HG03280 (cell line): Measurements from ENCODE around the gene MAEA.
"Not testable (repeated sequence)": the region's sequence is repeated elsewhere in the genome, so short reads cannot be mapped to it uniquely, and the experiment has no call there.

Experiments
- ATAC-seq: cut with Tn5 transposase; IDR thresholded peaks from one replicate; pipeline ENCODE4 v1.9.1; 2021; ENCODE audit warnings: mild to moderate bottlenecking, moderate library complexity; ENCODE audit not compliant: unreplicated experiment

MAEA gene

GRCh38 chr4:1318488-1319213 lies 29.0 kb downstream of the MAEA start:
- no peak for ATAC-seq

GRCh38 chr4:1321486-1321885 lies 31.8 kb downstream of the MAEA start:
- no peak for ATAC-seq

DNA sequence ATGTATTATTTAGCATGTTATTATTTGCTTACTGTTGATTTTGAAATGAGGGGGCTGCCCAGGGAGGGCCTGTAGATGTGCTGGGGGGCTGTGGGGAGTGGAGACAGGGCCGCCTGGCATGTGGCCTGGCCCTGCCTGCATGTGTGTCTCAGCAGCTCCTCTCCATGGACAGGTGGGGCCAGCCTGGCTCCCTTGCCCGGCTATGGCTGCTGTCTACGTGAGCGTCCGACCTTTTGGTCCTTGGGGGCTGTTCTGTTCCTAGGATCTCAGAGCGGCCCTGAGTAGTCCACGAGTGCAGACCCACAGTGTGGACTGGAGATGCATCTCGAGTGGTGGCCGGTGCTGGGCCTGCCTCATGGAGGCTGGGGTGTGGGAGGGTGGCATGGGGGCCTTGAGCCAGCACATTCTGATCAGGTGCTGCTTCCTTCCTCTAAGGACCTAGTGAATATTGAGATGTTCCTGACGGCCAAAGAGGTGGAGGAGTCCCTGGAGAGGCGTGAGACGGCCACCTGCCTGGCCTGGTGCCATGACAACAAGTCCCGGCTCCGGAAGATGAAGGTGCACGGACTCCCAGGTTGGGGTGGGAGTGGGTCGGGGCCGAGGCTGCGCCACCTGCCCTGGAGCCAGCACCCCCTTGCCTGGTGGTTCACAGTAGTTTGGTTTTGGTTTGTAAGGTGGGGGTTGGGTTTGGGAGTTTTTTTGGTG lies 32.4 kb downstream of the MAEA start:
- ATAC-seq = no peak

- no peak for ATAC-seq
Observed at GRCh38 chr4:1323280-1323634, 33.6 kb downstream of the MAEA start.

DNA sequence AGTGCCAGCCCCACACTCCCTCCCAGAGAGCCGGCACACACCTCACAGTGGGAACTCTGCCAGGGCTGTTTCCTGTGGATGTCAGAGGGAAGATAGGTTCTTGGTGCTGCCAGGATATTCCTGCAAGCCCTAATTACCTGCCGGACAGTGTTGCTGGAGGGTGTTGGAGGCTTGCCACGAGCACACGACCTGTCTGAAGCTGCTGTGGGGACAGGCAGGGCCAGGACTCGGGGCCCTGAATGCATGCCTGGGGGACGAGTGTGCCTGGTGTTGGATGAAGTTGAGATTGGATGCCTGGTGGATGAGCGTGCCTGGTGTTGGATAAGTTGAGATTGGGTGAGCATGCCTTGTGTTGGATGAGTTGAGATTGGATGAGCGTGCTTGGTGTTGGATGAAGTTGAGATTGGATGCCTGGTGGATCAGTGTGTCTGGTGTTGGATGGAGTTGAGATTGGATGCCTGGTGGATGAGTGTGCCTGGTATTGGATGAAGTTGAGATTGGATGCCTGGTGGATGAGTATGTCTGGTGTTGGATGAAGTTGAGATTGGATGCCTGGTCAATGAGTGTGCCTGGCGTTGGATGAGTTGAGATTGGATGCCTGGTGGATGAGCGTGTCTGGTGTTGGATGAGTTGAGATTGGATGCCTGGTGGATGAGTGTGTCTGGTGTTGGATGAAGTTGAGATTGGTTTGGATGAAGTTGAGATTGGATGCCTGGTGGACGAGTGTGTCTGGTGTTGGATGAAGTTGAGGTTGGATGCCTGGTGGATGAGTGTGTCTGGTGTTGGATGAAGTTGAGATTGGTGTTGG lies 34.1 kb downstream of the MAEA start:
- no peak for ATAC-seq

DNA sequence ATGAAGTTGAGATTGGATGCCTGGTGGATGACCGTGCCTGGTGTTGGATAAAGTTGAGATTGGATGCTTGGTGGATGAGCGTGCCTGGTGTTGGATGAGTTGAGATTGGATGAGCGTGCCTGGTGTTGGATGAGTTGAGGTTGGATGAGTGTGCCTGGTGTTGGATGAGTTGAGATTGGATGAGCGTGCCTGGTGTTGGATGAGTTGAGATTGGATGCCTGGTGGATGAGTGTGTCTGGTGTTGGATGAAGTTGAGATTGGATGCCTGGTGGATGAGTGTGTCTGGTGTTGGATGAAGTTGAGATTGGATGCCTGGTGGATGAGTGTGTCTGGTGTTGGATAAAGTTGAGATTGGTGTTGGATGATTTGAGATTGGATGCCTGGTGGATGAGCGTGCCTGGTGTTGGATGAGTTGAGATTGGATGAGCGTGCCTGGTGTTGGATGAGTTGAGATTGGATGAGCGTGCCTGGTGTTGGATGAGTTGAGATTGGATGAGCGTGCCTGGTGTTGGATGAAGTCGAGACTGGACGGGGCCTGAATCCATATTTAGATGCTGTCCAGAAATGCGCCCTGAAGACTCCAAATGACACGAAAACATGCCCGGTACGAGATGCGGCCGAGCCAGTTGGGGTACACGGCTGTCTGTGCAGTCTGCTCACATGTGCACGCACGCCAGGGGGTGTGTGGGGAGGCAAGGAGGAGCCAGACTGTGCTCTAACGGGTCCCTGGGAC lies 34.9 kb downstream of the MAEA start:
- not testable (repeated sequence) for ATAC-seq

GRCh38 chr4:1325176-1325480 lies 35.4 kb downstream of the MAEA start:
- no peak for ATAC-seq

DNA sequence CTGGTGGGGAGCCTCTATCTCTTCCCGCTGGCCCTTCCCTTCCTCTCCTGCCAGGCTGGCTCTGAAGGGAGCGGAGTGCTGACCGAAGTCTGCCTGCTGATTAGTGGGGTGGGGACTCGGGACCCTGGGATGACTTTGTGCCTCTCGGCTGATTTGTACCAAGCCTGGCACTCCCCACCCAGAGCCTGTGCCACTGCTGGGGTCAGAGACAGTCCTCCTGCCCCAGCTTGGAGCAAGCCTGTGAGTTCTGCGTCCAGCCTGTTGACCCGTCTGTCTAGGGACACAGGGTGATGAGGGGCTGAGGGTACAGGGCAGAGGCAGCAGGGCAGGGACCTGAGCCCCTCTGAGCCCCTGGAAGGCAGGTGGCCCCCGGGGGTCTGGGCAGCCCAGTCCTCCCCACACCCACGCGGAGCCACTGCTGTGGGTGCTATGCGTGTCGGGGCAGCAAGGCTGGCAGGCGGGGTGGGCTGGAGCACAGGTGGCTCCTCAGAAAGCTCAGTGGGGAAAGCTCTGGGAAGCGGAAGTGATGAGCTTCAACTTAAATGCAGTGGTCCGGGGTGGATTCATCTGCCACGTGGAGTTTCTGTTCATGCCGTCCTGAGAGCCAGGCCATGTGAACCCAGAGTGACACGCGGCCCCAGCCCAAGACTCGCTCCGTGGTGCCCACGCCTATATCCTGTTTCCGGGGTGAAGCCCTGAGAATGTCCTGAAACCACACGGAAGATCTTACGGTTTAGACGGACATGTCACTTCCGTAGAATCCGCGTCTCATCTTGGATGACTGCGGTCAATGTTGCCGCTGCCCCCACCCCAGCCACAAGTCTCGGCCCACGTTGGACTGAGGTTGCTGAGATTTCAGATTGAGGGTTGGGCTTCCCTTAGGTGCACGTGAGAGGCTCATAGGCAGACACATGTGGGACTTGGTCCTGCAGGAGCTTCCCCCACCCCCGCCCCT lies 36.3 kb downstream of the MAEA start:
- no peak for ATAC-seq

GRCh38 chr4:1326751-1327525 lies 37.2 kb downstream of the MAEA start:
- ATAC-seq = no peak

DNA sequence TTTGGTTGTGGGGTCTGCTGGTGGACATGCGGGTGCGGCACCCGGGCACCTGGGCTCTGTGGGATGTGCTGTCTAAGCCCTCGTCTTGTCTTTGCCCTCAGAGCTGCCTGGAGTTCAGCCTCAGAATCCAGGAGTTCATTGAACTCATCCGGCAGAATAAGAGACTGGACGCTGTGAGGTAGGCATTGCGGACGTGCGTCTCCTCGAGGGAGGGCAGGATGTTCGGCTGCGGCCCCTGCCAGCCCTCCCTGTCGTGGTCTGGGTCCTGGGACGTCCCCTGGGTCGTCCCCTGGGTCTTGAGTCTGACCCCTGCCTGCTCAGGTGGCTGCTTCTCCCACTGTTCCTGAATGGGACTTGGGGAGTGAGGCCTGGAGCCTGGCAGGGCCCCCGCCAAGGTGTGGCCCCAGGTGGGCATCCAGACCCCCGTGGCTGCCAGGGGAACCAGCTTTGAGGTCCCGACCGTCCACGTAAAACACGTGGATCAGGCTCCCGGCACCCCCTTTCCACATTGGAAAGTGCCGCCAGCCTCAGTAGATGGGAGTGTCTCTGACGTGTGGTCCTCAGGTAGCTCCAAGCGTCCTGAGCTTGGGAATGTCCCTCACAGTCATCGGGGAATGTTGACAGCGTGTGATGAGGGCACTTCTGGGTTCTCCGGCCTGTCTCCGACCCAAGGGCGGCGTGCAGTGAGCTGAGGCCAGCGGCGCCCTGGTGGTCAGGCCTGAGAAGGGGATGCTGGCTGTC lies 38.0 kb downstream of the MAEA start:
- no peak for ATAC-seq

DNA sequence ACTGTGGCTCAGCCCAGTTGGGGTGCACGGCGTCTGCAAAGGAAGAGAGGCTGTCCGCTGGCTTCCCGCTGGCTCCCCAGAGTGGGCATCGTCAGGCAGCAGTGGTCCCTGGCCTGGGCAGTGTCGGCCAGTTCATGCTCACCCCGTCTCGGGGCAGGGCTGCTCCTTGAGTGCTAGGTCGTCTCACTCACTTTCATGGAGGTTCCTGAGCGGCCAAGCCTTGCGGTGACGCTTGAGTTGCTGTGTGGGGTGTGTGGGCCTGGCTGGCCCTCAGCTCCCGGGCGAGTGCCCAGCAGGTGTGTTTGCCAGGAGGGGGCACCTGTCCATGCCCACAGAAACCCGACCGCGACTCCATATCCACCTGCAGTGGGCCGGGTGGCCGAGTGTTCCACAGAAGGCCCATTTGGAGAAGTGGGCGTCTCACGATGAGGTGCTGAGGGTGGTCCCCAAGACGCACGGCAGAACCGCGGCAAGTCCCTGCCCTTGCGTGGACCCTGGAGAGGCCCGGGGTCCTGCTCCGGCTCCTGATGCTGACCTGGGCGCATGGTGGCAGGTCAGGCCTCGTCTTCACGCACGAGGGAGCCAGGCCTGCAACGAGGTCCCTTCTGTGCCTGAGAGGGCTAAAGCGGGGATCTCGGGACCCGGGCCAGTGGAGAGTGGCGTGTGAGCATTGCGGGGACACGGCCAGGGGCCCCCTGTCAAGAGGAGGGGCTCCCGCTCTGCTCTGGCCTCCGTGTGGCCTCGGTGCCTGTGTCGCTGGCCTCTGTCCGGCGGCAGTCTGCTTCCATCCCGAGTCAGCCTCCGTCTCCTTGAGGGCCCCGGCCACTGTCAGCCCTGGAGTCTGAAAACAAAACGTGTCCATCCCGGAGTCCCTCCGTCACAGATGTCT lies 38.8 kb downstream of the MAEA start:
- ATAC-seq = no peak

DNA sequence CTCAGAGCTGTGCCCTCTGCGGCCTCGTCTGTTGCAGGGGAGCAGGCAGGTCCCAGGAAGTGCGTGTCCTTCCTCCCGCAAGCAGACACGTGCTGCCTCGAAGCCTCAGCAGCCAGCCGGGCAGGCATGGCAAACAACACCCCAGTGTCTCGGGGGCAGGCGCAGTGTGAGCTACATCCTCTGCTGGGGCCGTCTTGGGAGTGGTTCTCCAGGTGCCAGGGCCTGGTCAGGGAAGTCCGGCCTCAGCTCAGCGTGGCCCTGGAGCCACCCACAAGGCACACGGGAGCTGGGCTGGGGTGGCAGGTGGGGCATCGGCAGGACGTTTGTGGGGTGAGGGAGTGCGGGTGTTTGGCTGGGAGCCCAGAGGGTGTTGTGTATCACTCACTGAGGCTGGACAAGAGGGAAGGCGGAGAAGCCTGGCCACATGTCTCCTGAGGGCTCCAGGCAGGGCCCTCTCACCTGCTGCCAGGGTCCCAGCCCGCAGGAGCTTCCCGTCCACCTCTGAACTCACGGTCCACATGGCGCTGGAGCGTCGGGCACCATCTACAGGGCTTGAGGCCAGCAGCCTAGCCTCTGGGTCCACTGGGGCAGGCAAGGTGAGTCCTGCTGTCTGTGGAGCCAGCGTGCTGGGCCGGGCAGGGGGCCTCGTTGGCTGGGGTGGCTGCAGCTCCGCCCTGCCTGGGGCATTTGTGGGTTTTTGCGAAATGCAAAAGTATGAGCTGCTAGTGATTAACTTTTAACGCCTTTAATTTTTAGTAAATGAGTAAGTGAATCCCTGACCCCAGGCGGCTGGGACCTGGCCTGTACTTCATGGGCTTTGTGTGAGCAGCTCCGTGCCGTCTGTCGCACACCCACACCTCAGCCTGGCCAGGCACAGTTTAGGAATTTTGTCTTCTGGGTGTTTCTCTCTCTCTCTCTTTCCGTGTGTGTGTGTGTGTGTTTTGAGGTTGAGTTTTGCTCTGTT lies 40.0 kb downstream of the MAEA start:
- ATAC-seq = no peak

DNA sequence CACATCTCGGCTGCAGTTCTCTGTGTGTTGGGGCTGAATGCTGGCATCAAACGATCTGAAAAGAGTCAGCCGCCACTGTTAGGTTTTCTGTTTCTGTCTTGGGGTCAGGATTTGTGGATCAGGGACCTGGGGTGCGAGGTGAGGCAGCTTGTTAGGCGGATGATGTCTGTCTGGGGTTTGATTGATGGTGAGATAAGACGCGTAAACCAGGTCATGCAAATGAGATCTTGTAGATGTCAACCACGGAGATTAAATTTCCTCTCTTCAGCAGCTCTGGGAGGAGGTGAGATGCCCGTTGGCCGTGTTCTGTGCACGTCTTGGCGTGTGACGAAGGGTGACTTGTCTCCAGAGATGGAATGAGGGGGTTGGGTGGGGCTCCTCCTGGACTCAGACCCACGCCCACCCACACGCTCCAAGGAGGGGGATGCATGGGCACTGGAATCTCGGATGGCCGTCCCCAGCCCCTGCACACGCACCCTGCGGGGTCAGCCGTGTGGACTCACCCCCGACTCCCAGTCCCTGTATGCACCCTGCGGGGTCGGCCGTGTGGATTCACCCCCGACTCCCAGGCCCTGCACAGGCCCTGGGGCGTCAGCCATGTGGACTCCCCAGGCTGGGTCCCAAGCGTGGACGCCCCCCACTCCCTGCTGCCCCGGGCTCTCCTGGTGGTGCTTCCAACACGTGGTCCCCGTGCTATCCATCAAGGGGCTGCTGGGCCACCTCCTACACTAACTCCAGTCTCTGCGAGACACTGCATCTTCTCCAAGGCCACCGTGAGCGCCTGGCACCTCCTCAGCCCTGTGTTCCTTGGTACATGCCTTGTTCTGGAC lies 41.3 kb downstream of the MAEA start:
- no peak for ATAC-seq

DNA sequence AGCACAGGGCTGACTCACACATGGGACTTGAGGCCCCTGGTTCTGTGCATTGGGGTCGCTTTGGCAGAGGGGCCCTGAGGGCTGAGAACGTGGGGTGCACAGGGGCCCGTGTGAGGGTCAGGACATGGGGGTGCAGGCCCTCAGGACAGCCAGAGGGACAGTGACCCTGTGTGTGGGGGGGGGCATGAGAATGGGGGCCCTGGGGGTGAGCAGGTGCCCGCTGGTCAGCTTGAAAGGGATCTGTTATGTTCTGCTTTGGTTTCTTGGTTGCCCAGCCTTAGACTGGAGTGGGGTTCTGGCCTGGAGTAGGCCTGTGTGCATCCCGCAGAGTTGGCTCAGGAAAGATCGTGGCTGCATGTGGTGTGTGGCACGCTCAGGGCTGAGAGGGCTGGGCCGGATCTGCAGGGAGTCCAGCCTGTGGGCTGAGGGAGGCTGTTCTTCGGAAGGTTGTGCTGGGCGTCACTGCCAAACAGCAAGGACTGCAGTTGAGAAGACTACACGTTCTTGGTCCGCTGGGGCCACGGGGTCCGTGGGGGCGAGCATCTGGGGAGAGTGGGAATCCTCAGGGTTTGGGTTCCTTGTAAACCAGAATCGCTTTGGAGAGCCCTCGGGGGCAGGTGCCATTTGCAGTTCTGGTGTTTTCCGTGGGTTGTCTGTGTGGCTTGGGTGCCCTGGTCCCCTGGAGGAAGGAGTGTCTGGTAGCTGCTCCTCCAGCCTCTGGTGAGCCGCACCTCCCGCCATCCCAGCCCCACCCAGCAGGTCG lies 42.1 kb downstream of the MAEA start:
- ATAC-seq = no peak

- no peak for ATAC-seq
Observed at GRCh38 chr4:1332686-1333085, 43.0 kb downstream of the MAEA start.
